GM20000 (cell line): ENCODE data around the gene IGSF6.

Source experiments
- DNase-seq: peaks from one replicate; pipeline ENCODE4 v3.0.0; 2012; ENCODE audit warnings: low spot score
- CTCF ChIP-seq: IDR thresholded peaks from 2 replicates; pipeline ENCODE4 v1.5.1; 2012; ENCODE audit warnings: mild to moderate bottlenecking, control low read depth; ENCODE audit errors: extremely low read depth, missing control alignments

Gene IGSF6

GRCh38 chr16:21600031-21600773 is 52.2 kb downstream of the IGSF6 start:
- TF ChIP-seq CTCF = no peak

GRCh38 chr16:21599122-21600030 is 53.0 kb downstream of the IGSF6 start, which contains the start of gene METTL9:
METTL9 (plus strand) TSS chr16:21599577; CDS start chr16:21599734, 157 bp downstream.
- peak; percentile 96 for DNase-seq
- TF ChIP-seq CTCF = no peak

More at GRCh38 chr16:21600031-21600773, 52.2 kb downstream of the IGSF6 start:
- peak; percentile 41 for DNase-seq

- no peak for TF ChIP-seq CTCF
- peak; percentile 18 for DNase-seq
Observed at GRCh38 chr16:21598701-21599121, 53.7 kb downstream of the IGSF6 start.

- no peak for DNase-seq
- TF ChIP-seq CTCF = no peak
Observed at GRCh38 chr16:21598206-21598605, 54.2 kb downstream of the IGSF6 start.

GRCh38 chr16:21597561-21598030 is 54.8 kb downstream of the IGSF6 start:
- no peak for TF ChIP-seq CTCF
- DNase-seq = no peak

- no peak for DNase-seq
- TF ChIP-seq CTCF = no peak
Observed at GRCh38 chr16:21593530-21594289, 58.7 kb downstream of the IGSF6 start.
